ENCODE data around the gene SCAND1. TPM values are rescaled to one million over a fixed set of nuclear protein-coding genes. Genes with fewer than 3 reads are reported as not detected.

Gene SCAND1
- total RNA-seq, 3 donors from 2014 or later, result 87.5 to 103 (median 89.6) TPM

DNA sequence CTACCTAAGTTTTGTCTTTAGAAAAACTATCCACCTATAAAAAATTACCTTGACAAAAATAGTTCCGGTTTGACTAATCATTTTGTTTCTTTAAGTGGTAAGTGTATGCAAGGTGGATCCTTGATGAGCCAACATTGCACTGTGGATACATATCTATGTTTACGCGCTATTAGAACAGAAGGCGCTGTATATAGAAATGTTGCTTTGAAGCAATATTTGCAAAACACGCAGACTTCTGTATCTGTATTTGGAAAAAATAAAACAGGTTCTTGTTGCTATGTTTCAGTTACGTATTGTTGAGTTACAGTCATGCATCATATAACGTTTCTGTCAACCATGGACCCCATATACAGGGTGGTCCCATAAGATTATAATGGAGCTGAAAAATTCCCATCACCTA, 4.2 kb downstream of the SCAND1 start:
- H3K27ac ChIP-seq, result no peak overlapping the region
- intact Hi-C loops (cut with DNase I; ENCODE audit: low total_unique reads), result no loop called here

DNA sequence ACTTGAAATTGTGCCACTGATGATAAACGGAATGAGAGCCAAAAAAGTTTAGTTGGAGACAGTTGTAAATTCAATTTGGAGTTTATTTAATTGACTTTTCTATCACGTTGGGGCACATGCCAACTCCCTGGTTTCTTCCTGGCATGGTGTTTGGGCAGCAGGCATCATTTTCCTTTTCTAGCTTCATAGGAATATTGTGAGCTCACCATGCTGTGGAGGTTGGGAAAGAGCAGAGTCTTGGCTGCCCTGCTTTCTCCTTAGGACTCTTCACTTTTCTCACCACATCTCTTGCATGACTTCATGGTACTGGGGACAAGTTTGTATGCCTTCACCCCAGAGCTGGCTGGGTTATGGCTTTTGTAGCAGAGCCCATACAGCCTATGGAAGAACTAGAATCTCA, 6.4 kb downstream of the SCAND1 start:
- intact Hi-C loops (cut with DNase I; ENCODE audit: low total_unique reads), result no loop called here
- no peaks in the 10 kb centered on the region for H3K27me3 ChIP-seq
- peaks cover 4 to 11% of the 10 kb centered on the region in 2 donors for H3K4me1 ChIP-seq
- H3K9me3 ChIP-seq, result no peaks in the 10 kb centered on the region
- H3K4me3 ChIP-seq, result no peak overlapping the region
- TF ChIP-seq, protein P1, sequence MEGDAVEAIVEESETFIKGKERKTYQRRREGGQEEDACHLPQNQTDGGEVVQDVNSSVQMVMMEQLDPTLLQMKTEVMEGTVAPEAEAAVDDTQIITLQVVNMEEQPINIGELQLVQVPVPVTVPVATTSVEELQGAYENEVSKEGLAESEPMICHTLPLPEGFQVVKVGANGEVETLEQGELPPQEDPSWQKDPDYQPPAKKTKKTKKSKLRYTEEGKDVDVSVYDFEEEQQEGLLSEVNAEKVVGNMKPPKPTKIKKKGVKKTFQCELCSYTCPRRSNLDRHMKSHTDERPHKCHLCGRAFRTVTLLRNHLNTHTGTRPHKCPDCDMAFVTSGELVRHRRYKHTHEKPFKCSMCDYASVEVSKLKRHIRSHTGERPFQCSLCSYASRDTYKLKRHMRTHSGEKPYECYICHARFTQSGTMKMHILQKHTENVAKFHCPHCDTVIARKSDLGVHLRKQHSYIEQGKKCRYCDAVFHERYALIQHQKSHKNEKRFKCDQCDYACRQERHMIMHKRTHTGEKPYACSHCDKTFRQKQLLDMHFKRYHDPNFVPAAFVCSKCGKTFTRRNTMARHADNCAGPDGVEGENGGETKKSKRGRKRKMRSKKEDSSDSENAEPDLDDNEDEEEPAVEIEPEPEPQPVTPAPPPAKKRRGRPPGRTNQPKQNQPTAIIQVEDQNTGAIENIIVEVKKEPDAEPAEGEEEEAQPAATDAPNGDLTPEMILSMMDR (IDR thresholded peaks at IDR 0.05), result no peak
- TF ChIP-seq POLR2AphosphoS5 (IDR thresholded peaks at IDR 0.05) (no peak), POLR2A (IDR thresholded peaks at IDR 0.05) (no peak)
- H3K36me3 ChIP-seq, result no peaks in the 10 kb centered on the region
- no peak for DNase-seq (ENCODE audit: low spot score in 2 of 2)
- H3K27ac ChIP-seq, result no peak overlapping the region

More for the DNA sequence above, 4.2 kb downstream of the SCAND1 start:
- peaks cover 4 to 12% of the 10 kb centered on the region in 2 donors for H3K4me1 ChIP-seq
- no peak overlapping the region for H3K4me3 ChIP-seq
- H3K36me3 ChIP-seq, result no peaks in the 10 kb centered on the region
- no peaks in the 10 kb centered on the region for H3K9me3 ChIP-seq
- DNase-seq (ENCODE audit: low spot score in 2 of 2), result no peak
- no peaks in the 10 kb centered on the region for H3K27me3 ChIP-seq
- TF ChIP-seq POLR2A (IDR thresholded peaks at IDR 0.05) (no peak), POLR2AphosphoS5 (IDR thresholded peaks at IDR 0.05) (no peak)
- TF ChIP-seq, protein P1 (IDR thresholded peaks at IDR 0.05), result no peak

DNA sequence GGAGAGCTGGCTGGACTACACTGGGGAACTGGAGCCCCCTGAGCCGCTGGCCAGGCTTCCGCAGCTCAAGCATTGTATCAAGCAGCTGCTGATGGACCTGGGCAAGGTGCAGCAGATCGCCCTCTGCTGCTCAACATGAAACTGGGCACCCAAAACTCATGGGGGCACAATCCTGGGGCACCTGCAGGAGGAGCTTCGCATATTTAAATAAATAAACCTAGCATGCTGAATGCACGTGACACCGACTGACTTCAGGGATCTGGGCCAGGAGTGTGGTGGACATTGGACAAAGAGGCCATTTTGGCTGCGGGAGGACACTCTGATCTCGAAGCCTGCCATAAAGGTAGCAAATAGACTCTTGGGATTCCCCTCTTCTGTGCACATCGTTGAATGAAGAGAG, 6.8 kb downstream of the SCAND1 start:
- H3K9me3 ChIP-seq, result no peaks in the 10 kb centered on the region
- TF ChIP-seq, protein P1 (IDR thresholded peaks at IDR 0.05), result no peak
- no peak overlapping the region for H3K27ac ChIP-seq
- no peaks in the 10 kb centered on the region for H3K27me3 ChIP-seq
- H3K36me3 ChIP-seq, result no peaks in the 10 kb centered on the region
- DNase-seq (ENCODE audit: low spot score in 2 of 2), result no peak
- peaks cover 4 to 7% of the 10 kb centered on the region in 2 donors for H3K4me1 ChIP-seq
- no peak overlapping the region for H3K4me3 ChIP-seq
- intact Hi-C loops (cut with DNase I; ENCODE audit: low total_unique reads), result no loop called here

- no peak overlapping the region for H3K27ac ChIP-seq
- H3K4me1 ChIP-seq, result no peaks in the 10 kb centered on the region
- no peaks in the 10 kb centered on the region for H3K27me3 ChIP-seq
- intact Hi-C loops (cut with DNase I; ENCODE audit: low total_unique reads), result no loop called here
- H3K4me3 ChIP-seq, result no peak overlapping the region
- TF ChIP-seq POLR2AphosphoS5 (IDR thresholded peaks at IDR 0.05) (no peak), POLR2A (IDR thresholded peaks at IDR 0.05) (no peak)
- TF ChIP-seq, protein P1 (IDR thresholded peaks at IDR 0.05), result no peak
- no peak for DNase-seq (ENCODE audit: low spot score in 2 of 2)
- no peaks in the 10 kb centered on the region for H3K9me3 ChIP-seq
- no peaks in the 10 kb centered on the region for H3K36me3 ChIP-seq
Measured at GRCh38 chr20:35942243-35942642, 12.1 kb downstream of the SCAND1 start.

GRCh38 chr20:35941620-35942019, 12.7 kb downstream of the SCAND1 start:
- Histone ChIP-seq H3K27ac (no peak overlapping the region), H3K4me3 (no peak overlapping the region), H3K9me3 (no peaks in the 10 kb centered on the region), H3K4me1 (no peaks in the 10 kb centered on the region), H3K27me3 (no peaks in the 10 kb centered on the region), H3K36me3 (no peaks in the 10 kb centered on the region)
- intact Hi-C loops (cut with DNase I; ENCODE audit: low total_unique reads), result no loop called here
- TF ChIP-seq POLR2AphosphoS5 (IDR thresholded peaks at IDR 0.05) (no peak), POLR2A (IDR thresholded peaks at IDR 0.05) (no peak)
- TF ChIP-seq, protein P1 (IDR thresholded peaks at IDR 0.05), result no peak
- no peak for DNase-seq (ENCODE audit: low spot score in 2 of 2)

Measured in breast epithelium (tissue), 4 donors.